CD8-positive, alpha-beta memory T cell (primary cell): Measurements from ENCODE around the gene PABPC3. TPM values are rescaled to one million over a fixed set of nuclear protein-coding genes. Genes with fewer than 3 reads are reported as not detected.

Experiments used
- CTCF ChIA-PET: fragments of 350-600 bp; sonication (Branson Sonifier 250); formaldehyde crosslinking; loops from one replicate; lab custom pipeline; 2021; ENCODE audit warnings: antibody characterized with exemption; lab: Charles Lee
- POLR2A ChIA-PET: fragments of 350-600 bp; sonication (Branson Sonifier 250); formaldehyde crosslinking; loops from one replicate; lab custom pipeline; 2021; ENCODE audit warnings: antibody characterized with exemption; lab: Charles Lee
- DNase-seq, 5 donors: peaks; one replicate each; pipeline versions ENCODE4 v3.0.0 to v3.0.0-alpha.2; 2020 to 2022; ENCODE audit warnings: mixed read lengths in 1 of 5
- H3K27ac ChIP-seq: one replicate; pipeline ENCODE4 v1.7.0; 2013; ENCODE audit warnings: low read depth, mild to moderate bottlenecking, low read length, moderate library complexity
- H3K27me3 ChIP-seq: 2 replicates; pipeline ENCODE4 v1.7.0; 2013; ENCODE audit warnings: low read length, mild to moderate bottlenecking; ENCODE audit not compliant: insufficient read depth, poor library complexity, severe bottlenecking
- H3K36me3 ChIP-seq: 2 replicates; pipeline ENCODE4 v1.7.0; 2013; ENCODE audit warnings: mild to moderate bottlenecking, low read length, moderate library complexity; ENCODE audit not compliant: insufficient read depth
- H3K4me1 ChIP-seq: 2 replicates; pipeline ENCODE4 v1.7.0; 2013; ENCODE audit warnings: mild to moderate bottlenecking, low read length, moderate library complexity; ENCODE audit not compliant: insufficient read depth
- H3K4me3 ChIP-seq: 2 replicates; pipeline ENCODE4 v1.7.0; 2013; ENCODE audit warnings: mild to moderate bottlenecking, low read length
- H3K9me3 ChIP-seq: 2 replicates; pipeline ENCODE4 v1.7.0; 2013; ENCODE audit warnings: mild to moderate bottlenecking, low read length
- H3K27ac Mint-ChIP-seq, 8 donors: one replicate each; pipeline ENCODE4 v1.8.0; 2020 to 2021; ENCODE audit warnings: mixed read lengths in 8 of 8, mild to moderate bottlenecking in 6 of 8, inconsistent platforms in 3 of 8, moderate library complexity in 3 of 8
- H3K27me3 Mint-ChIP-seq, 2 donors: one replicate each; pipeline ENCODE4 v1.8.0; 2020 to 2021; ENCODE audit warnings: mixed read lengths in 2 of 2, mild to moderate bottlenecking in 1 of 2, moderate library complexity in 1 of 2
- H3K36me3 Mint-ChIP-seq, 3 donors: one replicate each; pipeline ENCODE4 v1.8.0; 2020 to 2021; ENCODE audit warnings: mixed read lengths in 3 of 3, inconsistent platforms in 1 of 3, mild to moderate bottlenecking in 1 of 3
- H3K4me1 Mint-ChIP-seq, 3 donors: one replicate each; pipeline ENCODE4 v1.8.0; 2020 to 2021; ENCODE audit warnings: mixed read lengths in 3 of 3, inconsistent platforms in 1 of 3, mild to moderate bottlenecking in 1 of 3
- H3K4me3 Mint-ChIP-seq, 7 donors: one replicate each; pipeline ENCODE4 v1.8.0; 2020 to 2021; ENCODE audit warnings: mixed read lengths in 7 of 7, mild to moderate bottlenecking in 6 of 7, moderate library complexity in 4 of 7, inconsistent platforms in 2 of 7
- H3K9me3 Mint-ChIP-seq, 5 donors: one replicate each; pipeline ENCODE4 v1.8.0; 2020 to 2022; ENCODE audit warnings: mixed read lengths in 5 of 5, mild to moderate bottlenecking in 3 of 5, moderate library complexity in 2 of 5, inconsistent platforms in 1 of 5
- polyA plus RNA-seq: library from polyadenylated mRNA; unstranded; fragments of 300-500 nt; fragmentation: Illumina TruSeq; gene quantifications from one replicate; pipeline ENCODE4 v1.2.3, GENCODE V29; 2021
- total RNA-seq, 2 experiments: library from RNA; stranded (reverse); gene quantifications; one replicate each; pipeline ENCODE4 v1.2.3, GENCODE V29; 2021

PABPC3 gene
- total and polyA plus RNA-seq, 3 experiments from 2014 or later = 0.09 to 0.97 (median 0.72) TPM

DNA sequence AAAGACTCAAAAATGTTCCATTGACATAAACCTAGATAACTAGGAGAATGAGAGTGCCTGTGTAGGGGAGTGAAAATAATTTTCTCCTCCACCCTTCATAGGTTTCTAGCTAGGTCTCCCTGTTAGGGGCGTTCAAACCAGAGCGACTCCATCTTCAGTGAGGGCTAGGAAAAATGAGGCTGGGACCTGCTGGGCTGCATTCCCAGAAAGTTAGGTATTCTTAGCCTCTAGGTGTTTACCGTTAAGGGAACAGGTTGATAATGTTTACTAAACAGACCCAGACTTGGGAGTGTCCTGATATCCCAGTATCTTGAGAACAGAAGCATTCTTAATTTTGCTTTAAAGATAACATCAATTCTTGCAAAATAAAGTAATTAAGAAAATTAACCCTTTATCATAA lies 20.1 kb downstream of the PABPC3 start:
- H3K4me3 ChIP-seq = no peak overlapping the region
- peaks cover 21 to 59% of the 10 kb centered on the region in 2 donors for H3K27me3 Mint-ChIP-seq
- H3K27me3 ChIP-seq = peaks cover 3% of the 10 kb centered on the region
- CTCF ChIA-PET = no interaction called here
- POLR2A ChIA-PET = no interaction called here
- H3K4me1 ChIP-seq = no peaks in the 10 kb centered on the region
- no peak overlapping the region for H3K27ac Mint-ChIP-seq
- H3K9me3 ChIP-seq = no peaks in the 10 kb centered on the region
- no peak overlapping the region for H3K4me3 Mint-ChIP-seq
- no peak overlapping the region for H3K27ac ChIP-seq
- no peak for DNase-seq
- no peaks in the 10 kb centered on the region for H3K36me3 Mint-ChIP-seq
- H3K4me1 Mint-ChIP-seq = no peaks in the 10 kb centered on the region
- peaks cover 0 to 2% (median 0%) of the 10 kb centered on the region in 5 donors for H3K9me3 Mint-ChIP-seq
- no peaks in the 10 kb centered on the region for H3K36me3 ChIP-seq

- H3K27me3 Mint-ChIP-seq = peaks cover 22 to 59% of the 10 kb centered on the region in 2 donors
- Histone ChIP-seq H3K27ac (no peak overlapping the region), H3K4me1 (no peaks in the 10 kb centered on the region), H3K4me3 (no peak overlapping the region), H3K36me3 (no peaks in the 10 kb centered on the region), H3K27me3 (peaks cover 3% of the 10 kb centered on the region), H3K9me3 (no peaks in the 10 kb centered on the region)
- ChIA-PET POLR2A (no interaction called here), CTCF (no interaction called here)
- H3K36me3 Mint-ChIP-seq = no peaks in the 10 kb centered on the region
- no peak for DNase-seq
- peak overlapping the region in 1 of 8 donors; percentile 22 for H3K27ac Mint-ChIP-seq
- H3K4me1 Mint-ChIP-seq = no peaks in the 10 kb centered on the region
- no peak overlapping the region for H3K4me3 Mint-ChIP-seq
- peaks cover 2 to 5% (median 5%) of the 10 kb centered on the region in 5 donors for H3K9me3 Mint-ChIP-seq
Observed at GRCh38 chr13:25117312-25117711, 21.4 kb downstream of the PABPC3 start.

- no peak for DNase-seq
- Mint-ChIP-seq H3K27me3 (peaks cover 23 to 55% of the 10 kb centered on the region in 2 donors), H3K36me3 (no peaks in the 10 kb centered on the region), H3K4me1 (no peaks in the 10 kb centered on the region), H3K4me3 (no peak overlapping the region), H3K27ac (no peak overlapping the region), H3K9me3 (peaks cover 5 to 10% (median 7%) of the 10 kb centered on the region in 5 donors)
- no peaks in the 10 kb centered on the region for H3K9me3 ChIP-seq
- H3K4me1 ChIP-seq = no peaks in the 10 kb centered on the region
- ChIA-PET POLR2A (no interaction called here), CTCF (no interaction called here)
- H3K27me3 ChIP-seq = no peaks in the 10 kb centered on the region
- H3K36me3 ChIP-seq = no peaks in the 10 kb centered on the region
- H3K27ac ChIP-seq = no peak overlapping the region
- H3K4me3 ChIP-seq = no peak overlapping the region
Observed at GRCh38 chr13:25118378-25118905, 22.5 kb downstream of the PABPC3 start.

GRCh38 chr13:25130944-25131343 lies 35.0 kb downstream of the PABPC3 start:
- Histone ChIP-seq H3K9me3 (no peaks in the 10 kb centered on the region), H3K27ac (no peak overlapping the region), H3K4me3 (no peak overlapping the region), H3K36me3 (no peaks in the 10 kb centered on the region), H3K27me3 (no peaks in the 10 kb centered on the region), H3K4me1 (no peaks in the 10 kb centered on the region)
- CTCF ChIA-PET = no interaction called here
- Mint-ChIP-seq H3K36me3 (no peaks in the 10 kb centered on the region), H3K4me3 (no peak overlapping the region), H3K27ac (no peak overlapping the region), H3K4me1 (no peaks in the 10 kb centered on the region), H3K9me3 (peaks cover 3 to 12% (median 7%) of the 10 kb centered on the region in 5 donors), H3K27me3 (peaks cover 7 to 28% of the 10 kb centered on the region in 2 donors)
- no peak for DNase-seq
- POLR2A ChIA-PET = no interaction called here

DNA sequence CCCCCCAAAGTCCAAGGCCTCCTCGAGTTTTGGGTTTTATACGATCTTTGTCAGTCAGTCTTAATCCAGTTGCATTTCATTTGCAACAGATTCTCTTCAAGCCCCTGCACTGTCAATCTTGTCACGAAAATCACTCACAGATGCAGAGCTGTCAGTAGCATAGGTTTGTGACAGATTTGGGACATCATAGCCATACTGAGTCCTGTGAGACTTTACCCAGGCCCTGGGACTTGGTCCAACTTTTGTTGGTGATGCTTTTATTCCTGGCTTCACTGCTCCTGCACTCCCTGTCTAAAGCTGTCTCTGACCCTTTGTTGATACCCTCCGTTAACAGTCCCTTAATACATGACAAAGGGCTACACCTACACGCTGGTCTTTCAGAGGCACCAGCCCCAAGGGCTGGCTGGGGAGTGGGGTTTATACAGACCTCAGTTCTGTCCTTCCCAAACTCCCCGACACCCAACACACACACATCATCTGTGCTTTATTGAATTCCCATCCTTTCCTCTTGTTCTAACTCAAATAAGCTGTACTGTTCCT lies 36.0 kb downstream of the PABPC3 start:
- Histone ChIP-seq H3K9me3 (no peaks in the 10 kb centered on the region), H3K27ac (no peak overlapping the region), H3K4me3 (no peak overlapping the region), H3K27me3 (no peaks in the 10 kb centered on the region), H3K36me3 (no peaks in the 10 kb centered on the region), H3K4me1 (no peaks in the 10 kb centered on the region)
- H3K4me3 Mint-ChIP-seq = no peak overlapping the region
- DNase-seq = no peak
- POLR2A ChIA-PET = no interaction called here
- H3K27me3 Mint-ChIP-seq = peaks cover 7 to 24% of the 10 kb centered on the region in 2 donors
- no peaks in the 10 kb centered on the region for H3K36me3 Mint-ChIP-seq
- H3K9me3 Mint-ChIP-seq = peaks cover 0 to 11% (median 3%) of the 10 kb centered on the region in 5 donors
- CTCF ChIA-PET = no interaction called here
- no peaks in the 10 kb centered on the region for H3K4me1 Mint-ChIP-seq
- H3K27ac Mint-ChIP-seq = no peak overlapping the region

GRCh38 chr13:25132751-25133390 lies 36.9 kb downstream of the PABPC3 start:
- H3K27ac Mint-ChIP-seq = peak overlapping the region in 1 of 8 donors; percentile 3
- Histone ChIP-seq H3K36me3 (no peaks in the 10 kb centered on the region), H3K27me3 (no peaks in the 10 kb centered on the region), H3K9me3 (no peaks in the 10 kb centered on the region), H3K4me3 (no peak overlapping the region), H3K4me1 (no peaks in the 10 kb centered on the region), H3K27ac (no peak overlapping the region)
- H3K36me3 Mint-ChIP-seq = no peaks in the 10 kb centered on the region
- peaks cover 9 to 26% of the 10 kb centered on the region in 2 donors for H3K27me3 Mint-ChIP-seq
- H3K4me1 Mint-ChIP-seq = no peaks in the 10 kb centered on the region
- H3K4me3 Mint-ChIP-seq = no peak overlapping the region
- no peak for DNase-seq
- POLR2A ChIA-PET = no interaction called here
- H3K9me3 Mint-ChIP-seq = peaks cover 0 to 11% (median 3%) of the 10 kb centered on the region in 5 donors
- CTCF ChIA-PET = no interaction called here

GRCh38 chr13:25135896-25136295 lies 40.0 kb downstream of the PABPC3 start:
- Mint-ChIP-seq H3K4me3 (no peak overlapping the region), H3K27ac (no peak overlapping the region), H3K9me3 (peaks cover 0 to 11% (median 3%) of the 10 kb centered on the region in 5 donors), H3K27me3 (peaks cover 4 to 24% of the 10 kb centered on the region in 2 donors), H3K36me3 (no peaks in the 10 kb centered on the region), H3K4me1 (no peaks in the 10 kb centered on the region)
- ChIA-PET CTCF (no interaction called here), POLR2A (no interaction called here)
- Histone ChIP-seq H3K4me1 (no peaks in the 10 kb centered on the region), H3K36me3 (no peaks in the 10 kb centered on the region), H3K27ac (no peak overlapping the region), H3K9me3 (no peaks in the 10 kb centered on the region), H3K27me3 (no peaks in the 10 kb centered on the region), H3K4me3 (no peak overlapping the region)
- no peak for DNase-seq

DNA sequence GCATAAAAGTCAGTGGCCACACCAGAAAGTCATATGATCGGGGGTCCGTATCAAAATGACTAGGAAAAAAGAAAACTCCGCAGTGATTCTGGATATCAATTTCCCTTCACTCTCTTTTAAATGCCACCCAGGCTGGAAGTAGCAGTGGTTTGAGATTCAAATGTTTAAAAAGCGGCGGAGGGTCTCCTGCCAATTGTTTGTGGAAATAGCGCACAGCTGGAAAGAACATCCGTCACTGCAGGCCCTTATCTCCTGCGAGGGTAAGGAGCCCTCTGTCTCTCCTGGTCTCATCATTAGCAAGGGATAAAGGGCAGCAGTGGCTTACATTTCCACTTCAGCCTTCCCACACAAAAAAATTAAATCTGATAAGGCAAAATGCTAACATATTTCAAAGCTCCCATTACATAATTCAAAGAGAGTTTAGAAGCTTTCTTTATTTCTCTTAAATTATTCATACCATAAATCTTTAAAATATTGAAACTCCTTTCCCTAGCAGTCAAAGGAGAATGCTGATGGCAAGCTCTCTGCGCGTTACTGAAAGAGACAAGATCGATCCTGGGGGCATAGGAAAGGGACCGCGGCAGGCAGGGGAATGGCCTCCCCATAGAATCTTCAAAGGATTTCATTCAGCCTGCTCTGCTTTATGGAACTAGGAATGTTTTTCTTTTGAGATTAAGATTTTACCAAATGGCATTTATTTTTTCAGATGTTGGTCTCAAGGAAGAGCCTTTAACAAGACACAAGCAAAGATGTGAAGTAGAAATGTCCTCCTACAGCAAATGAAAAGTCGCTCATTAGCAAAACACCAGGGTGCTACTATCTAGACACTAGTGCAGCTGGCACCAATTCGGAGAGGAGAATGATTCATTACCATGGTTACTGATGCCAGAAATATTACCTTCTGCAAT lies 41.2 kb downstream of the PABPC3 start:
- ChIA-PET POLR2A (no interaction called here), CTCF (no interaction called here)
- Histone ChIP-seq H3K9me3 (no peaks in the 10 kb centered on the region), H3K27me3 (no peaks in the 10 kb centered on the region), H3K27ac (no peak overlapping the region), H3K4me1 (no peaks in the 10 kb centered on the region), H3K4me3 (no peak overlapping the region), H3K36me3 (no peaks in the 10 kb centered on the region)
- H3K27ac Mint-ChIP-seq = no peak overlapping the region
- H3K4me3 Mint-ChIP-seq = no peak overlapping the region
- H3K27me3 Mint-ChIP-seq = peaks cover 13 to 34% of the 10 kb centered on the region in 2 donors
- DNase-seq = no peak
- peaks cover 0 to 14% (median 4%) of the 10 kb centered on the region in 5 donors for H3K9me3 Mint-ChIP-seq
- H3K4me1 Mint-ChIP-seq = no peaks in the 10 kb centered on the region
- peaks cover 0 to 4% (median 0%) of the 10 kb centered on the region in 3 donors for H3K36me3 Mint-ChIP-seq
